ENCODE data around the gene DCST1.

The DCST1 gene

DNA sequence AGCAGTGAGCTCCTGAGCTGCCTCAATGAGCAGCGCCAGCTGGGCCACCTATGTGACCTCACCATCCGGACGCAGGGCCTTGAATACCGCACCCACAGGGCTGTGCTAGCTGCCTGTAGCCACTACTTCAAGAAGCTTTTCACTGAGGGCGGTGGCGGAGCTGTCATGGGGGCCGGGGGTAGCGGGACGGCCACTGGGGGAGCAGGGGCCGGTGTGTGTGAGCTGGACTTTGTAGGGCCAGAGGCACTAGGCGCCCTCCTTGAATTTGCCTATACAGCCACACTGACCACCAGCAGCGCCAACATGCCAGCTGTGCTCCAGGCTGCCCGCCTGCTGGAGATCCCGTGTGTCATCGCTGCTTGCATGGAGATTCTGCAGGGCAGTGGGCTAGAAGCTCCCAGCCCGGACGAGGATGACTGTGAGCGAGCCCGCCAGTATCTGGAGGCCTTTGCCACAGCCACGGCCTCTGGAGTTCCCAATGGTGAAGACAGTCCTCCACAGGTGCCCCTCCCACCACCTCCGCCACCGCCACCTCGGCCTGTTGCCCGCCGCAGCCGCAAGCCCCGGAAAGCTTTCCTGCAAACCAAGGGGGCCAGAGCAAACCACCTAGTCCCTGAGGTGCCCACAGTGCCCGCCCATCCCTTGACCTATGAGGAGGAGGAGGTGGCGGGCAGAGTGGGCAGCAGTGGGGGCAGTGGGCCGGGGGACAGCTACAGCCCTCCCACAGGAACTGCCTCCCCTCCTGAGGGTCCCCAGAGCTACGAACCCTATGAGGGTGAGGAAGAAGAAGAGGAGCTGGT lies 18.7 kb upstream of the DCST1 start:
- H3K4me3 ChIP-seq (ENCODE audit: low read length in 2 of 2): no peak overlapping the region
- H3K27ac ChIP-seq (ENCODE audit: low read depth in 2 of 2, low read length in 2 of 2): peak overlapping the region; percentile 92 to 93
- H3K36me3 ChIP-seq (ENCODE audit: control insufficient read depth in 2 of 2, insufficient read depth in 2 of 2, low read length in 2 of 2): peaks cover 39 to 50% of the 10 kb centered on the region in 2 donors
- H3K4me1 ChIP-seq (ENCODE audit: control insufficient read depth in 2 of 2, insufficient read depth in 2 of 2, low read length in 2 of 2): peaks cover 61 to 62% of the 10 kb centered on the region in 2 donors
- H3K27me3 ChIP-seq (ENCODE audit: control insufficient read depth in 2 of 2, insufficient read depth in 2 of 2, low read length in 2 of 2): no peaks in the 10 kb centered on the region
- no peaks in the 10 kb centered on the region for H3K9me3 ChIP-seq (ENCODE audit: control insufficient read depth in 2 of 2, low read length in 2 of 2)
- H3K9ac ChIP-seq (ENCODE audit: low read depth in 1 of 2, low read length in 2 of 2): no peak overlapping the region

DNA sequence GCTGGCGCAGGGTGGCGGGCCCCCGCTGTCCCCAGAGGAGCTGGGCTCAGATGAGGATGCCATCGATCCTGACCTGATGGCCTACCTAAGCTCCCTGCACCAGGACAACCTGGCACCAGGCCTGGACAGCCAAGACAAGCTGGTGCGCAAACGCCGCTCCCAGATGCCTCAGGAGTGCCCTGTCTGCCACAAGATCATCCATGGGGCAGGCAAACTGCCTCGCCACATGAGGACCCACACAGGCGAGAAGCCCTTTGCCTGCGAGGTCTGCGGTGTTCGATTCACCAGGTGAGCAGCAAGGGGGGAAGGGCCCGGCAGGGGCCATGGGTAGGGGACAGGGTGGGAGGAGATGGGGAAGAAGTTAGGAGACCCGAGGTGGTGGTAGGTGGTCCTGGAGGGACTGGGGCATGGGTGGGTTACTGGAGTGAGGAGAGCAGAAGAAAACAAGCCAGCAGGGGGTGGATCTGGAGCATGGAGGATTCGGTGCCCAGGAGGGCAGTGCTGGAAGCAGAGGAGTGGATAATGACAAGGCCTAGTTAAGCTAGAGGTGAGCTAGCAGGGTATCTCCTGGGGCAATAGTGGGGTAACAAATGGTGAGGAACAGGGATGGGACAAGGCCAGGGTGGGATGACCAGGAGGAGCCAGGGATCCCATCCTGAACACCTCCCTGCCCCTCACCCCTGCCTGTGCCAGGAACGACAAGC lies 17.9 kb upstream of the DCST1 start:
- peaks cover 39 to 45% of the 10 kb centered on the region in 2 donors for H3K36me3 ChIP-seq (ENCODE audit: control insufficient read depth in 2 of 2, insufficient read depth in 2 of 2, low read length in 2 of 2)
- H3K4me3 ChIP-seq (ENCODE audit: low read length in 2 of 2): no peak overlapping the region
- H3K9ac ChIP-seq (ENCODE audit: low read depth in 1 of 2, low read length in 2 of 2): peak overlapping the region in 1 of 2 donors; percentile 74
- H3K27me3 ChIP-seq (ENCODE audit: control insufficient read depth in 2 of 2, insufficient read depth in 2 of 2, low read length in 2 of 2): no peaks in the 10 kb centered on the region
- peaks cover 53 to 55% of the 10 kb centered on the region in 2 donors for H3K4me1 ChIP-seq (ENCODE audit: control insufficient read depth in 2 of 2, insufficient read depth in 2 of 2, low read length in 2 of 2)
- no peaks in the 10 kb centered on the region for H3K9me3 ChIP-seq (ENCODE audit: control insufficient read depth in 2 of 2, low read length in 2 of 2)
- H3K27ac ChIP-seq (ENCODE audit: low read depth in 2 of 2, low read length in 2 of 2): peak overlapping the region; percentile 92 to 93

- H3K27ac ChIP-seq (ENCODE audit: low read depth in 2 of 2, low read length in 2 of 2): peak overlapping the region; percentile 92 to 93
- no peaks in the 10 kb centered on the region for H3K9me3 ChIP-seq (ENCODE audit: control insufficient read depth in 2 of 2, low read length in 2 of 2)
- H3K4me3 ChIP-seq (ENCODE audit: low read length in 2 of 2): no peak overlapping the region
- peak overlapping the region; percentile 70 to 74 for H3K9ac ChIP-seq (ENCODE audit: low read depth in 1 of 2, low read length in 2 of 2)
- peaks cover 36 to 41% of the 10 kb centered on the region in 2 donors for H3K36me3 ChIP-seq (ENCODE audit: control insufficient read depth in 2 of 2, insufficient read depth in 2 of 2, low read length in 2 of 2)
- H3K27me3 ChIP-seq (ENCODE audit: control insufficient read depth in 2 of 2, insufficient read depth in 2 of 2, low read length in 2 of 2): no peaks in the 10 kb centered on the region
- H3K4me1 ChIP-seq (ENCODE audit: control insufficient read depth in 2 of 2, insufficient read depth in 2 of 2, low read length in 2 of 2): peaks cover 47 to 49% of the 10 kb centered on the region in 2 donors
Measured at GRCh38 chr1:155016231-155016831, 17.3 kb upstream of the DCST1 start.

DNA sequence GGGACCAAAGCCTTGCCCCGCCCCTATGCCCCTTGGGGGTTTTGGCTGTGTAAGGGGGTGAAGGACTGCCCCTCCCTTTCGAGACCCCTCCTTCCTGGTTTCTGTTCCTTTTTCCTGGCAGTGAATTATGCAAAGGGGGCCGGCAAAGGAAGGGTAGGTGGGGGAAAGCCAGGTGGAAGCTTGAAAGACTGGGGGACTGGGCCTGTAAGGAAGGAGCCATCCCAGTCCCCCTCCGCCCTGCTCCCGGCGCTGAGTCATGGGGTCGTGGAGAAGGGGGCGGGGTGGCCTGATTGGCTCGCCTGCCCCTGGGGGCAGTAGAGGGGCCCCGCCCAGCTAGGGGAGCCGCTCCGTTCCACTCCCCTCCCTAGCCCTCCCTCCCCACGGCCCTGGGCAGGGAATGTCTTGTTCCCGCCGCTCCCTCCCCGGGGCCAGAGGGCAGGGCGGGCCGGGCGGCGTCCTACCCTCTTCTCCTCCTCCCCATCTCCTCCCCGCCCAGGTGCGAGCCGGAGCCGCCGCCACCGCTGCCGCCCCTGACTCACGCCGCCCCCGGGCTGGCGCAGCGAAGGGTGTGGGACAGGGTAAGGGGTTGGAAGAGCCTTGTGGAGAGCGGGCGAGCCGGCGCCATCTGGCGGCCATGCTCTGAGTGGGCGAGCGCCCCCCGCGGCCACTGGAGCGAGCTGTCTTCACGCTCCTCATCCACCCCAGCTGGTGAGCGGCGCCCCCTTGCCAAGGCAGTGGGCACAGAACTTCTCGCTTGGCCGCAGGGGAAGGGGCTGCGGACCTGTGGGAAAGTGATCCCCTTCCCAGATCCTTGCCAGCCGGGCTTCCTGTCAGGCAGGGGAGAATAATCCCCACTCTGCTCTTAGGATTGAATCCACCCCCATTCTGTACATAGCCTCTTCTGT lies 16.3 kb upstream of the DCST1 start:
- Histone ChIP-seq H3K9me3 (ENCODE audit: control insufficient read depth in 2 of 2, low read length in 2 of 2) (no peaks in the 10 kb centered on the region), H3K9ac (ENCODE audit: low read depth in 1 of 2, low read length in 2 of 2) (peak overlapping the region; percentile 70 to 74), H3K4me1 (ENCODE audit: control insufficient read depth in 2 of 2, insufficient read depth in 2 of 2, low read length in 2 of 2) (peaks cover 37 to 41% of the 10 kb centered on the region in 2 donors), H3K27ac (ENCODE audit: low read depth in 2 of 2, low read length in 2 of 2) (peak overlapping the region; percentile 92 to 93), H3K36me3 (ENCODE audit: control insufficient read depth in 2 of 2, insufficient read depth in 2 of 2, low read length in 2 of 2) (peaks cover 36 to 41% of the 10 kb centered on the region in 2 donors), H3K27me3 (ENCODE audit: control insufficient read depth in 2 of 2, insufficient read depth in 2 of 2, low read length in 2 of 2) (no peaks in the 10 kb centered on the region), H3K4me3 (ENCODE audit: low read length in 2 of 2) (peak overlapping the region; percentile 36 to 59)

DNA sequence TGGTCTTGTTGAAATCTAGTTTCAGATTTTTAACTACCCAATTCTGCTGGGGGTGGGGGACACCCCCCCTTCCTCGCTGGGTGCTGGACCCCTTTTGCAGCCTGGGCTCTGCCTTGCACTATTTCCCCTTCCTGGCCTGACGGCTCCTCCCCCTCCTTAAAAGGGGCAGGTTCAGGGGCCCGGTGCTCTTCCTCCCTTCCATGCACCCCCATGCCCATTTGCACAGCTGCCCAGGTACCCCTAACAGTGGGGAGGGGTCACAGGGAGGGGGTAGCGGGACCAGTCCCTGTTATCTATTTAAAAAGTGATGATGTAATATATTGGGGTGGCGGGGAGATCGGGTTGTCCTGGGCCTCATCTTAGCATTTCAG lies 15.7 kb upstream of the DCST1 start:
- peak overlapping the region; percentile 52 to 74 for H3K9ac ChIP-seq (ENCODE audit: low read depth in 1 of 2, low read length in 2 of 2)
- H3K27ac ChIP-seq (ENCODE audit: low read depth in 2 of 2, low read length in 2 of 2): peak overlapping the region; percentile 92 to 93
- no peaks in the 10 kb centered on the region for H3K9me3 ChIP-seq (ENCODE audit: control insufficient read depth in 2 of 2, low read length in 2 of 2)
- H3K4me3 ChIP-seq (ENCODE audit: low read length in 2 of 2): peak overlapping the region; percentile 36 to 59
- peaks cover 31 to 37% of the 10 kb centered on the region in 2 donors for H3K4me1 ChIP-seq (ENCODE audit: control insufficient read depth in 2 of 2, insufficient read depth in 2 of 2, low read length in 2 of 2)
- peaks cover 32 to 41% of the 10 kb centered on the region in 2 donors for H3K36me3 ChIP-seq (ENCODE audit: control insufficient read depth in 2 of 2, insufficient read depth in 2 of 2, low read length in 2 of 2)
- H3K27me3 ChIP-seq (ENCODE audit: control insufficient read depth in 2 of 2, insufficient read depth in 2 of 2, low read length in 2 of 2): no peaks in the 10 kb centered on the region

GRCh38 chr1:155018617-155019348 lies 14.8 kb upstream of the DCST1 start:
- H3K9ac ChIP-seq (ENCODE audit: low read depth in 1 of 2, low read length in 2 of 2): peak overlapping the region in 1 of 2 donors; percentile 32
- no peaks in the 10 kb centered on the region for H3K9me3 ChIP-seq (ENCODE audit: control insufficient read depth in 2 of 2, low read length in 2 of 2)
- no peaks in the 10 kb centered on the region for H3K27me3 ChIP-seq (ENCODE audit: control insufficient read depth in 2 of 2, insufficient read depth in 2 of 2, low read length in 2 of 2)
- peaks cover 24 to 32% of the 10 kb centered on the region in 2 donors for H3K4me1 ChIP-seq (ENCODE audit: control insufficient read depth in 2 of 2, insufficient read depth in 2 of 2, low read length in 2 of 2)
- no peak overlapping the region for H3K4me3 ChIP-seq (ENCODE audit: low read length in 2 of 2)
- H3K36me3 ChIP-seq (ENCODE audit: control insufficient read depth in 2 of 2, insufficient read depth in 2 of 2, low read length in 2 of 2): peaks cover 28 to 40% of the 10 kb centered on the region in 2 donors
- H3K27ac ChIP-seq (ENCODE audit: low read depth in 2 of 2, low read length in 2 of 2): no peak overlapping the region

GRCh38 chr1:155019377-155020245 lies 14.0 kb upstream of the DCST1 start:
- H3K9ac ChIP-seq (ENCODE audit: low read depth in 1 of 2, low read length in 2 of 2): no peak overlapping the region
- H3K27me3 ChIP-seq (ENCODE audit: control insufficient read depth in 2 of 2, insufficient read depth in 2 of 2, low read length in 2 of 2): no peaks in the 10 kb centered on the region
- H3K4me1 ChIP-seq (ENCODE audit: control insufficient read depth in 2 of 2, insufficient read depth in 2 of 2, low read length in 2 of 2): peaks cover 20 to 29% of the 10 kb centered on the region in 2 donors
- H3K9me3 ChIP-seq (ENCODE audit: control insufficient read depth in 2 of 2, low read length in 2 of 2): no peaks in the 10 kb centered on the region
- H3K4me3 ChIP-seq (ENCODE audit: low read length in 2 of 2): no peak overlapping the region
- H3K36me3 ChIP-seq (ENCODE audit: control insufficient read depth in 2 of 2, insufficient read depth in 2 of 2, low read length in 2 of 2): peaks cover 19 to 31% of the 10 kb centered on the region in 2 donors
- H3K27ac ChIP-seq (ENCODE audit: low read depth in 2 of 2, low read length in 2 of 2): no peak overlapping the region

- peaks cover 0 to 11% of the 10 kb centered on the region in 2 donors for H3K36me3 ChIP-seq (ENCODE audit: control insufficient read depth in 2 of 2, insufficient read depth in 2 of 2, low read length in 2 of 2)
- no peaks in the 10 kb centered on the region for H3K27me3 ChIP-seq (ENCODE audit: control insufficient read depth in 2 of 2, insufficient read depth in 2 of 2, low read length in 2 of 2)
- no peak overlapping the region for H3K9ac ChIP-seq (ENCODE audit: low read depth in 1 of 2, low read length in 2 of 2)
- H3K4me1 ChIP-seq (ENCODE audit: control insufficient read depth in 2 of 2, insufficient read depth in 2 of 2, low read length in 2 of 2): peaks cover 7 to 11% of the 10 kb centered on the region in 2 donors
- no peaks in the 10 kb centered on the region for H3K9me3 ChIP-seq (ENCODE audit: control insufficient read depth in 2 of 2, low read length in 2 of 2)
- H3K4me3 ChIP-seq (ENCODE audit: low read length in 2 of 2): no peak overlapping the region
- no peak overlapping the region for H3K27ac ChIP-seq (ENCODE audit: low read depth in 2 of 2, low read length in 2 of 2)
Measured at GRCh38 chr1:155022136-155022926, 11.3 kb upstream of the DCST1 start.

All from mucosa of rectum (tissue), 2 donors.